ENCODE results near the gene PCNX3. TPM values are rescaled to one million over a fixed set of nuclear protein-coding genes. Genes with fewer than 3 reads are reported as not detected.

PCNX3 gene
- total RNA-seq, 1 experiment from 2014 or later: 50.4 TPM

GRCh38 chr11:65646288-65646957 lies 30.8 kb downstream of the PCNX3 start:
- intact Hi-C loops (cut with micrococcal nuclease): no loop called here
- ChIA-PET CTCF (interaction anchor here (2.4 kb wide), 1 partner anchor 9 kb away, joined by 11 read pairs; the partner anchor contains the start of gene SIPA1), RAD21 (ENCODE audit: low non-redundant PET in 1 of 2, low total read pairs in 2 of 2, uncharacterized antibody in 2 of 2, unreplicated experiment in 2 of 2) (no interaction called here), POLR2A (interaction anchor here (0.9 to 2.1 kb wide), 3 partner anchors 8 to 213 kb away, joined by 3 to 9 read pairs (median 6); partner anchors contain the start of genes MUS81 and SIPA1)
- H3K79me2 ChIP-seq (ENCODE audit: insufficient read depth, low read length): no peaks in the 10 kb centered on the region; the same call in 1 of the 2 replicates
- H3K9me3 ChIP-seq (ENCODE audit: control insufficient read depth in 1 of 2, insufficient read depth in 1 of 2, low read depth in 1 of 2, low read length in 2 of 2): no peaks in the 10 kb centered on the region
- H3K27me3 ChIP-seq (ENCODE audit: insufficient read depth, low read length): no peaks in the 10 kb centered on the region
- peak overlapping the region; percentile 75 for H3K9ac ChIP-seq (ENCODE audit: low read length)
- H2AFZ ChIP-seq (ENCODE audit: low read depth, low read length, poor library complexity, severe bottlenecking): no peak overlapping the region
- BruUV-seq (replicated peaks): no TSS peak
- peaks cover 0 to 17% of the 10 kb centered on the region in 2 experiments; a peak in 1 of 4 replicates for H3K36me3 ChIP-seq (ENCODE audit: control insufficient read depth in 1 of 2, insufficient read depth in 2 of 2, low read length in 2 of 2)
- ATAC-seq (no peak), DNase-seq (ENCODE audit: low read depth, low spot score) (no peak)
- peak overlapping the region; percentile 91 for H3K4me2 ChIP-seq (ENCODE audit: low read length)
- H3K9me2 ChIP-seq (ENCODE audit: insufficient read depth): no peaks in the 10 kb centered on the region
- H3K27ac ChIP-seq (ENCODE audit: low read depth, low read length): peak overlapping the region; percentile 88
- no peak for TF ChIP-seq CTCF (IDR thresholded peaks at IDR 0.05 in 2 of 3, conservative IDR thresholded peaks at IDR 0.05 in 1 of 3; ENCODE audit: borderline replicate concordance in 1 of 3, insufficient read depth in 1 of 3, low read depth in 2 of 3, low read length in 2 of 3)
- no peak for TF ChIP-seq YY1 (IDR thresholded peaks at IDR 0.05; ENCODE audit: extremely low read depth, insufficient replicate concordance, low read depth, low read length)
- TF ChIP-seq TCF7L2 (IDR thresholded peaks at IDR 0.05; ENCODE audit: borderline replicate concordance, extremely low read depth, insufficient read depth, insufficient read length): no peak
- TF ChIP-seq EZH2 (IDR thresholded peaks at IDR 0.05): no peak
- no peak for TF ChIP-seq EGR1 (IDR thresholded peaks at IDR 0.05; ENCODE audit: low read depth)
- TF ChIP-seq ATF3 (IDR thresholded peaks at IDR 0.05): no peak
- TF ChIP-seq ZNF274 (IDR thresholded peaks at IDR 0.05; ENCODE audit: low read depth, low read length): no peak
- TF ChIP-seq POLR2AphosphoS5 (IDR thresholded peaks at IDR 0.05; ENCODE audit: low read depth, low read length): no peak
- TF ChIP-seq FOSL1 (IDR thresholded peaks at IDR 0.05; ENCODE audit: low read depth): no peak
- no peak for TF ChIP-seq ZBTB33 (IDR thresholded peaks at IDR 0.05; ENCODE audit: extremely low read depth, insufficient replicate concordance, low read length)
- TF ChIP-seq POLR2A (IDR thresholded peaks at IDR 0.05; ENCODE audit: borderline replicate concordance, extremely low read depth, insufficient read depth, insufficient read length): no peak
- H3K4me3 ChIP-seq (replicated peaks in 1 of 2; ENCODE audit: low read depth in 1 of 2, low read length in 2 of 2): peak overlapping the region in 1 of 2 experiments; percentile 74; a peak in 3 of 4 replicates
- no peaks in the 10 kb centered on the region for H4K20me1 ChIP-seq (ENCODE audit: insufficient read depth)
- peaks cover 47 to 82% of the 10 kb centered on the region in 2 experiments for H3K4me1 ChIP-seq (ENCODE audit: control insufficient read depth in 1 of 2, insufficient read depth in 2 of 2, low read length in 2 of 2)

Data from HCT116 (cell line).